ENCODE measurements around the gene FADS3.

- TF ChIP-seq, protein P1, sequence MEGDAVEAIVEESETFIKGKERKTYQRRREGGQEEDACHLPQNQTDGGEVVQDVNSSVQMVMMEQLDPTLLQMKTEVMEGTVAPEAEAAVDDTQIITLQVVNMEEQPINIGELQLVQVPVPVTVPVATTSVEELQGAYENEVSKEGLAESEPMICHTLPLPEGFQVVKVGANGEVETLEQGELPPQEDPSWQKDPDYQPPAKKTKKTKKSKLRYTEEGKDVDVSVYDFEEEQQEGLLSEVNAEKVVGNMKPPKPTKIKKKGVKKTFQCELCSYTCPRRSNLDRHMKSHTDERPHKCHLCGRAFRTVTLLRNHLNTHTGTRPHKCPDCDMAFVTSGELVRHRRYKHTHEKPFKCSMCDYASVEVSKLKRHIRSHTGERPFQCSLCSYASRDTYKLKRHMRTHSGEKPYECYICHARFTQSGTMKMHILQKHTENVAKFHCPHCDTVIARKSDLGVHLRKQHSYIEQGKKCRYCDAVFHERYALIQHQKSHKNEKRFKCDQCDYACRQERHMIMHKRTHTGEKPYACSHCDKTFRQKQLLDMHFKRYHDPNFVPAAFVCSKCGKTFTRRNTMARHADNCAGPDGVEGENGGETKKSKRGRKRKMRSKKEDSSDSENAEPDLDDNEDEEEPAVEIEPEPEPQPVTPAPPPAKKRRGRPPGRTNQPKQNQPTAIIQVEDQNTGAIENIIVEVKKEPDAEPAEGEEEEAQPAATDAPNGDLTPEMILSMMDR (IDR thresholded peaks at IDR 0.05) = no peak
- no peak for TF ChIP-seq EZH2 (IDR thresholded peaks at IDR 0.05; ENCODE audit: borderline replicate concordance, insufficient read depth, low read depth, low read length, poor library complexity, severe bottlenecking)
Observed at GRCh38 chr11:61903845-61904244, 12.5 kb upstream of the FADS3 start.
